K562 (cell line): Measurements from ENCODE around the gene DDX43. TPM values are rescaled to one million over a fixed set of nuclear protein-coding genes. Genes with fewer than 3 reads are reported as not detected.

ENCODE experiments used
- ATF4 ChIP-seq: fragments of 450-650 bp; formaldehyde crosslinking; IDR thresholded peaks from 2 replicates; pipeline ENCODE4 v1.4.0; 2022; ENCODE audit warnings: mild to moderate bottlenecking, moderate library complexity
- BRD9 ChIP-seq: fragments of 450-650 bp; IDR thresholded peaks from 2 replicates; pipeline ENCODE4 v1.6.1; 2018; ENCODE audit warnings: low read depth; ENCODE audit not compliant: partially characterized antibody
- CBX2 ChIP-seq: fragments of 200-600 bp; sonication (generic); IDR thresholded peaks from one replicate; pipeline ENCODE4 v1.6.1; 2012; ENCODE audit warnings: mild to moderate bottlenecking, low read length, inconsistent platforms; ENCODE audit not compliant: insufficient read depth, poor library complexity, severe bottlenecking
- CREB3L1 ChIP-seq: fragments of 450-650 bp; IDR thresholded peaks from 2 replicates; pipeline ENCODE4 v1.6.1; 2014; ENCODE audit warnings: low read depth, mild to moderate bottlenecking, moderate library complexity, borderline replicate concordance
- CTBP1 ChIP-seq: fragments of 450-650 bp; IDR thresholded peaks from 2 replicates; pipeline ENCODE4 v1.6.1; 2016; ENCODE audit warnings: borderline replicate concordance
- FOXA3 ChIP-seq, 2 experiments: fragments of 450-650 bp in 1 of 2; sonication (generic) in 1 of 2; formaldehyde crosslinking; IDR thresholded peaks in 1 of 2; conservative IDR thresholded peaks in 1 of 2; 2 replicates each; pipeline versions ENCODE4 v1.4.0 to v1.8.0; 2020 to 2022; ENCODE audit warnings: mild to moderate bottlenecking in 2 of 2, missing genetic modification reagents in 1 of 2
- HDAC2 ChIP-seq: fragments of 450-650 bp; IDR thresholded peaks from 2 replicates; pipeline ENCODE4 v1.6.1; 2016; ENCODE audit warnings: mild to moderate bottlenecking
- IRF9 ChIP-seq: fragments of 450-650 bp; IDR thresholded peaks from 2 replicates; pipeline ENCODE4 v1.6.1; 2016; ENCODE audit warnings: missing biosample characterization, missing genetic modification characterization
- JUN ChIP-seq, 2 experiments: sonication (generic) in 1 of 2; formaldehyde crosslinking in 1 of 2; IDR thresholded peaks; 2 replicates each; pipeline versions ENCODE4 v1.6.1 to v1.8.0; 2012 to 2022; ENCODE audit warnings: borderline replicate concordance in 2 of 2, mild to moderate bottlenecking in 2 of 2, improper control_type of control experiment in 1 of 2, low read depth in 1 of 2, low read length in 1 of 2, missing genetic modification reagents in 1 of 2
- LCOR ChIP-seq: sonication (generic); formaldehyde crosslinking; IDR thresholded peaks from 2 replicates; pipeline ENCODE4 v1.8.0; 2022; ENCODE audit warnings: mild to moderate bottlenecking, missing genetic modification reagents
- MEIS2 ChIP-seq: fragments of 450-650 bp; IDR thresholded peaks from 2 replicates; pipeline ENCODE4 v1.6.1; 2014; ENCODE audit warnings: mild to moderate bottlenecking; ENCODE audit not compliant: partially characterized antibody
- MTA3 ChIP-seq: fragments of 450-650 bp; formaldehyde crosslinking; IDR thresholded peaks from 2 replicates; pipeline ENCODE4 v1.6.1; 2017; ENCODE audit warnings: mild to moderate bottlenecking, borderline replicate concordance
- NR3C1 ChIP-seq: sonication (generic); formaldehyde crosslinking; IDR thresholded peaks from 2 replicates; pipeline ENCODE4 v1.8.1; 2022; ENCODE audit warnings: missing genetic modification reagents
- SMAD1 ChIP-seq: fragments of 150-350 bp; IDR thresholded peaks from 2 replicates; pipeline ENCODE4 v1.6.1; 2014; ENCODE audit warnings: low read length, low read depth; ENCODE audit not compliant: partially characterized antibody
- TAL1 ChIP-seq: fragments of 450-650 bp; IDR thresholded peaks from 2 replicates; pipeline ENCODE4 v1.6.1; 2016; ENCODE audit warnings: mild to moderate bottlenecking
- TOE1 ChIP-seq, 2 experiments: fragments of 450-650 bp in 1 of 2; sonication (generic) in 1 of 2; formaldehyde crosslinking in 1 of 2; IDR thresholded peaks; 2 replicates each; pipeline versions ENCODE4 v1.7.1 to v1.8.0; 2016 to 2022; ENCODE audit warnings: borderline replicate concordance in 2 of 2, mild to moderate bottlenecking in 2 of 2, antibody characterized with exemption in 1 of 2, inconsistent platforms in 1 of 2, low read depth in 1 of 2, missing genetic modification reagents in 1 of 2, moderate library complexity in 1 of 2
- polyA plus RNA-seq, 8 experiments: library from polyadenylated mRNA; depleted of rRNA in 4 of 8; stranded (reverse) in 5 of 8; unstranded in 3 of 8; fragments of >200 nt; fragmentation: Nextera tagmentation in 2 of 8; fragmentation: Illumina TruSeq in 1 of 8; extraction: Ambion mirVana in 2 of 8; extraction: Trizol in 1 of 8; gene quantifications; 2 replicates each; pipeline versions ENCODE4 v1.2.1 to v1.2.3, GENCODE V29; 2011 to 2014; ENCODE audit warnings: inconsistent platforms in 1 of 8, missing spikeins in 1 of 8
- total RNA-seq, 7 experiments: library from RNA; depleted of rRNA in 6 of 7; stranded (reverse); fragments of >200 nt in 6 of 7; fragmentation: Illumina TruSeq in 2 of 7; extraction: Trizol in 2 of 7; gene quantifications; 2 replicates each; pipeline versions ENCODE4 v1.2.1 to v1.2.3, GENCODE V29; 2011 to 2021; ENCODE audit warnings: low replicate concordance in 1 of 7
- TF ChIP-seq, protein P1 (sequence below): sonication (generic); formaldehyde crosslinking; IDR thresholded peaks from 2 replicates; pipeline ENCODE4 v1.9.0; 2022; ENCODE audit warnings: mild to moderate bottlenecking, missing genetic modification reagents
- TF ChIP-seq, protein P2 (sequence below): fragments of 150-350 bp; conservative IDR thresholded peaks from 2 replicates; pipeline ENCODE4 v1.6.1; 2014; ENCODE audit warnings: low read length

DDX43 gene
- total and polyA plus RNA-seq, 9 of the 15 experiments (the other 6 are each of a cell fraction or from before 2014, with no cell fraction given): 0.07 to 0.88 (median 0.25) TPM

- TF ChIP-seq CTBP1 (peak; percentile 40; the same call in 1 of the 2 replicates), TOE1 (IDR thresholded peaks at IDR 0.05; ENCODE audit: borderline replicate concordance) (peak; percentile 80; the same call in 1 of the 2 replicates), TOE1 (CRISPR knock-in tag; IDR thresholded peaks at IDR 0.05; ENCODE audit: borderline replicate concordance, low read depth) (no peak), MTA3 (peak; percentile 46; the same call in 1 of the 2 replicates), MEIS2 (peak; percentile 58), LCOR (CRISPR knock-in tag) (peak; percentile 89), IRF9 (tag) (no peak), BRD9 (peak; percentile 91), CREB3L1 (peak; percentile 47; the same call in 1 of the 2 replicates), FOXA3 (CRISPR knock-in tag; conservative IDR thresholded peaks at IDR 0.05 in 1 of 2, IDR thresholded peaks at IDR 0.05 in 1 of 2) (no peak), ATF4 (CRISPR knock-in tag) (peak; percentile 91), HDAC2 (peak; percentile 81; the same call in 1 of the 2 replicates), SMAD1 (peak; percentile 51), TAL1 (no peak), NR3C1 (CRISPR knock-in tag) (no peak), JUN (IDR thresholded peaks at IDR 0.05; ENCODE audit: borderline replicate concordance, low read depth, low read length) (0 out of 2 replicates have a peak, but pooled peaks have one; percentile 37), JUN (CRISPR knock-in tag; IDR thresholded peaks at IDR 0.05; ENCODE audit: borderline replicate concordance) (no peak), CBX2 (no peak)
- TF ChIP-seq, protein P1, sequence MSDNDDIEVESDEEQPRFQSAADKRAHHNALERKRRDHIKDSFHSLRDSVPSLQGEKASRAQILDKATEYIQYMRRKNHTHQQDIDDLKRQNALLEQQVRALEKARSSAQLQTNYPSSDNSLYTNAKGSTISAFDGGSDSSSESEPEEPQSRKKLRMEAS (CRISPR knock-in tag): peak; percentile 56; the same call in 1 of the 2 replicates
- TF ChIP-seq, protein P2, sequence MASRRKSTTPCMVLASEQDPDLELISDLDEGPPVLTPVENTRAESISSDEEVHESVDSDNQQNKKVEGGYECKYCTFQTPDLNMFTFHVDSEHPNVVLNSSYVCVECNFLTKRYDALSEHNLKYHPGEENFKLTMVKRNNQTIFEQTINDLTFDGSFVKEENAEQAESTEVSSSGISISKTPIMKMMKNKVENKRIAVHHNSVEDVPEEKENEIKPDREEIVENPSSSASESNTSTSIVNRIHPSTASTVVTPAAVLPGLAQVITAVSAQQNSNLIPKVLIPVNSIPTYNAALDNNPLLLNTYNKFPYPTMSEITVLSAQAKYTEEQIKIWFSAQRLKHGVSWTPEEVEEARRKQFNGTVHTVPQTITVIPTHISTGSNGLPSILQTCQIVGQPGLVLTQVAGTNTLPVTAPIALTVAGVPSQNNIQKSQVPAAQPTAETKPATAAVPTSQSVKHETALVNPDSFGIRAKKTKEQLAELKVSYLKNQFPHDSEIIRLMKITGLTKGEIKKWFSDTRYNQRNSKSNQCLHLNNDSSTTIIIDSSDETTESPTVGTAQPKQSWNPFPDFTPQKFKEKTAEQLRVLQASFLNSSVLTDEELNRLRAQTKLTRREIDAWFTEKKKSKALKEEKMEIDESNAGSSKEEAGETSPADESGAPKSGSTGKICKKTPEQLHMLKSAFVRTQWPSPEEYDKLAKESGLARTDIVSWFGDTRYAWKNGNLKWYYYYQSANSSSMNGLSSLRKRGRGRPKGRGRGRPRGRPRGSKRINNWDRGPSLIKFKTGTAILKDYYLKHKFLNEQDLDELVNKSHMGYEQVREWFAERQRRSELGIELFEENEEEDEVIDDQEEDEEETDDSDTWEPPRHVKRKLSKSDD: 0 out of 2 replicates have a peak, but pooled peaks have one; percentile 33
Measured at GRCh38 chr6:73461537-73462350, 67.1 kb downstream of the DDX43 start, which contains the start of gene MTO1 (continued).
